CD4-positive, alpha-beta T cell treated with Interleukin-21 for 1 hour (primary cell): ENCODE results near the gene FGFR1OP2.
"Not testable (repeated sequence)": the region's sequence is repeated elsewhere in the genome, so short reads cannot be mapped to it uniquely, and the experiment has no call there.

ENCODE experiments used
- DNase-seq: peaks from one replicate; pipeline ENCODE4 v3.0.0-alpha.2; 2020

The FGFR1OP2 gene

DNA sequence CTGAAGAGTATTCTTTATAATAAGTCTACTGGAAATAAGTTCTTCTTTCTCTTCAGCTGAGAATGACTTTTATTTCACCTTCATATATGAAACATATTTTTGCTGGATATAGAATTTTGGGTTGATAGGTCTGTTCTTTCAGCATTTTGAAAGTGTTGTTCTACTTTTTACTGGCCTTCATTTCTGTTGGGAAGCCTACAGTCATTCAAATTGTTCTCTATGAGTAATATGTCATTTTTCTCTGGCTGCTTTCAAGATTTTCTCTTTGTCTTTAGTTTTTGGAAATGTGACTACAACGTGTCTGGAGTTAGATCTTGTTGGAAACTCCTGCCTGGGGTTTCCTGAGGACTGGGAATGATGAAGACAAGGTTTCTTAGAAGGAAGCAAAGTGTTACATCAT lies 10.0 kb downstream of the FGFR1OP2 start:
- DNase-seq, result no peak

DNA sequence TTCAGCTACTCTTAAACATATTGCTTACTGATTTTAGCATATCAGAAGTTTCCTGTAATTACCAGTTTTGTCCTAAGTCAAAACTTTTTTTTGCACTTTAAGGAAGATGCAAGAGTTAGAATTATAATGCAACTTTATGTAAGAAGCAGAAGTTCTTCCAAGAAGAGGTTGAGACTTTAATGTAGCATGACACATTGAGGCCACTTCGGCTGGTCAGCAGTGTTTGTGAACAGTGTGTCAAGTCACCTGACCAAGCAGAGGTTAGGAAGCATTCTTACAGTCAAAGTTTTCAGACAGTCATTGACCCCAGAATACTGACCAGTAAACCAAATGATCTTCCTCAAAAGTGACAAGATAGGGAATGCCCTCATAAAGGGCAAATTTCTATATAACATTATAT lies 15.2 kb downstream of the FGFR1OP2 start:
- DNase-seq, result no peak

DNA sequence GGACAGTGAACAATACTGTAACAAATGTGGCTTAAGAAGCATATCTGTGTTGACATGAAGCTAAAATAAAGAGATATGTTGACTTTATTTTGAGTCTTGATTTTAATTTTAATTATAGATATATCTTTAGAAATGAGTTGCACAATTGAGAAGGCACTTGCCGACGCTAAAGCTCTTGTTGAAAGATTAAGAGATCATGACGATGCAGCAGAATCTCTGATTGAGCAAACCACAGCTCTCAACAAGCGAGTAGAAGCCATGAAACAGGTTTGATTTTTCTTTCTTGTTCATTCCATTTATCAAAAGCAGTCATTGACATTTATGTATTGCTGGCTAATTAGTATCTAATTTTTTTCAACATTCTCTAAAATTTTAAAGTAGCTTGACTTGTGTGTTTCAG lies 15.8 kb downstream of the FGFR1OP2 start:
- DNase-seq, result no peak

DNA sequence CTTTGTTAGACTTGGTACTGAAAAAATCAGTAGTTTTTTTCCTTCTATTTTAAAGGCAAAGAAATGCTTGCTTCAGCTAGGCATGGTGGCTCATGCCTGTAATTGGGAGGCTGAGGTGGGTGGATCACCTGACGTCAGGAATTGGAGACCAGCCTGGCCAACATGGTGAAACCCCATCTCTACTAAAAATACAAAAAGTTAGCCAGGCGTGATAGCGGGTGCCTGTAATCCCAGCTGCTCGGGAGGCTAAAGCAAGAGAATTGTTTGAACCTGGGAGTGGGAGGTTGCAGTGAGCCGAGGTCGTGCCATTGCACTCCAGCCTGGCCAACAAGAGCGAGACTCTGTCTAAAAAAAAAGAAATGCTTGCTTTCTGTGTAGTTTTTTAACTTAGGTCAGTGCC lies 23.1 kb downstream of the FGFR1OP2 start:
- DNase-seq, result not testable (repeated sequence)

DNA sequence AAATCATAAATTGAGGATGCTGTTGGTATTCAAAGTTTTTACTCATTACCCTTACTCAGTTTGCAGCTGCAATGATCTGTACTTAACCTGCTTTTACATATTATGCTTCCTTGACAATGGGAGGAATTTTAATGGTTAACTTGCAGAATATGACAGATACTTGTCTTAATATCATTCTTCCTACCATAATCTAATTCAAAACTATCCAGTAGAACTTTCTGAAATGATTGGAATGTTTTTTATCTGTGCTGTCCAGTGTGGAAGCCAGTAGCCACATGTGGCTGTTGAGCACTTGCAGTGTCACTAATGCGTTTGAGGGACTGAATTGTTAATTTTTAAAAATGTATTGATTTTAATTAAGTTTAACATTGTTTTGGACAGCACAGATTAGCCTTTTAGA lies 23.5 kb downstream of the FGFR1OP2 start:
- DNase-seq, result no peak

DNA sequence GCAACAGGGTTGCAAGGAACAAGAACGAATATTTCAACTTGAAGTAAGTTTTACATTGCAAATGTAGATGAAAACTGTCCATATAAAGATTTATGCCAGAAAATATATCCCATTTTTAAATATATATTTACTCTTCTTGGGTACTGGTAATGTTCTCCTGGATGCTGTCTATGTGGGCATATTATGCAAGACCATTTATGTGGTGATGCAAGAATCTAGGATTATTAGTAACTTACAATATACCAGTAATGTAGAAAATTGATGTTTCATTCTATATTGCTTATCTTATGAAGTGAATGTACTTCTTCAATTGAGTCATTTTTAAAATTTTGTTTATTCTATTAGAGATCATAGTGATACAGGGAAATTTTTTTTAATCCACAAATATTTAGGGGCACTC lies 25.1 kb downstream of the FGFR1OP2 start:
- DNase-seq, result no peak

DNA sequence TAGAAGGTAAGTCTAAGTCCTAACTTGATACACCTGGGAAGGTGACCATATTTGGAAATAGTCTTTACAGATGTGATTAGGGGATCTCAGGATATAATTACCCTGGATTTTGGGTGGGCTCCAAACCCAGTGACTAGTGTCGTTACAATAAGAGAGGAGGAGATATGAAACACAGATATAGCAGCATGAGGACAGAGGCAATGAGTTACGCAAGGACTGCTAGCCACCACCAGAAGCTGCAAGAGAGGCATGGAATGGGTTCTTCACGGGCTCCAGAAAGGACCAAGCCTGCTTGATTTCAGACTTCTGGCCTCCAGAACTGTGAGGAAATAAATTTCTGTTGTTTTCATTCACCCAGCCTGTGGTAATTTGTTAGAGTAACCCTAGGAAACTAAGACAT lies 28.6 kb downstream of the FGFR1OP2 start:
- no peak for DNase-seq

DNA sequence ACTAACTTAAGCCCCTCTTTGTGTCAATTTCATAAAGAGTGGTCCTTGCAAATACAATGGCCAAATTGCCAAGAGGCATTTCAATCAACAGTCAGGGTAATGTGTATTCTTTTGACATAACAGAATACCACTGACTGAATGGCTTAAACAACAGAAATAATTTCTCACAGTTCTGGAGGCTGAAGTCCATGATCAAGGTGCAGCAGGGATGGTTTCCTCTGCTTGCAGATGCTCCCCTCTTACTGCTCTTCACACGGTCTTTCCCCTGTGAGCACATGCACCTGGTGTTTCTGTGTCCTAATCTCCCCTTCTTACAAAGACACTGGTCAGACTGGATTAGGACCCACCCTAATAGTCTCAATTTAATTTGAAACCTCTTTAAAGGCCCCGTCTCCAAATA lies 31.9 kb downstream of the FGFR1OP2 start:
- no peak for DNase-seq

DNA sequence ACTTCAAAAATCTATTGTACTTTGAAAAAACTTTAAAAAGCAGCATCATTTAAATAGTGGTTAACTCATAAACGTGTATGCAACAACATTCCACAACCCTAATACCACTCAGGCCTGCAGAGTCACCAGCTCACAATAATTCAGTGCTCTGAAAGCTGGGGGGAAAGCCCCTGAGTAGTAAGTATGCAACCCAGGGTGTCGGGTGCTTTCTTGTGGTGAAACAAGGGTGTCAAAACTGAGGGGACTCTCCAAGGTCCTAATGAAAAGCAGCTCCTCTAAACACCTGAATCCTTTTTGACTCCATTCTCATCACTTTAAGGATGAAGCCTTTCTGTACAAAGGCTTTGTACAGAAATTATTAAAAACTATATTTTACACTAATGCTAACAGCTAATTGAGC lies 33.7 kb downstream of the FGFR1OP2 start:
- DNase-seq, result peak; percentile 73

DNA sequence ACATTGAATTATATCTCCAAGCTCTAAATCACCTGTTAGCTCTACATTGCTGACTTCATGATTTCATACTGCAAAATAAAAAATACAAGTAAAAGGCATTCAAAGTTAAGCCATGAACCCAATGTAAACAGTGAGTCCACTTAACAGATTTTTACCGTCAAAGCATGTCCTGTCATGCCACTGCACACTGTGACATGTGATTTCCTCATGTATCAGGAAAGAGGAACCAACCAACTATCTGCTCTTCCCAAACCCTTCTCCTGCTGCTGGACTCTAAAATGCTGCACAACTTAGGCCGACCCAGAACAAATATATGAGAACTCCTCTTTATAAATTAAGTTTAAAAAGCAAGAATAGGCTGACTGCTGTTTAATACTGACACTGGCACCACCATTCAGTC lies 38.4 kb downstream of the FGFR1OP2 start:
- DNase-seq, result no peak

DNA sequence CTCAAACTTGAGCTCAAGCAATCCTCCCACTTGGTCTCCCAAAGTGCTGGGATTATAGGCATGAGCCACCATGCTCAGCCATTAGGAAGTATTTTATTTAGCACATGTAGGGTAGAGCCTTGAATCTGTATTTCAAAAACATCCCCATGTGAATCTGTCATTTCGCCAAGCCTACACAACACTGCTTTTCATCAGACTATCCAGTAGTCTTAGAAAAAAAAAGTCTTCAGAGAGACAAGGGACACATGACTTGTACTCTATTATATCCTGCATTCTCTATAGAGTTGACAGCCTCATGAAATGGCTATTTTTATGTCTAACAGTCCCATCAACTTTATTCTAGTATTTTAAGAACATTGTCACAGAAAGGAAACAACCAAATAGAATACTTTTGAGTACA lies 40.5 kb downstream of the FGFR1OP2 start:
- DNase-seq, result no peak

DNA sequence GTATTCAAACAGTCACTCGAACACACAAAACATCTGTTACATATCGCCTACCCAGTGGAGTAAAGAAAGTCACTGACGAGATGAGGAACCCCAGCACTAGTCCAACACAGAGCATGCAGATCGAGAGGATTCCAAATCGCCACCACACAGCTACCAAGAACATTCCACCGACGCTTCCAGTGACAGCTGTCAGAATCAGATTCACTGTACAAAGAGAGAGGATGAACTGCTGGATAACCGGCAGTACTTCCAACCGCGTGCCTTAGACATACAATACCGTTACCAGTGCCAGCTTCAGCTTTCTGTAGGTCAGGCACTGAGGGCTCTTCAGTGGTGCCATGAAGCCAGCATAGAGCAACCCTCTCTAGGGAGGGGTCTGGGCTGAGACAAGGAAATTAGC lies 41.5 kb downstream of the FGFR1OP2 start:
- no peak for DNase-seq

DNA sequence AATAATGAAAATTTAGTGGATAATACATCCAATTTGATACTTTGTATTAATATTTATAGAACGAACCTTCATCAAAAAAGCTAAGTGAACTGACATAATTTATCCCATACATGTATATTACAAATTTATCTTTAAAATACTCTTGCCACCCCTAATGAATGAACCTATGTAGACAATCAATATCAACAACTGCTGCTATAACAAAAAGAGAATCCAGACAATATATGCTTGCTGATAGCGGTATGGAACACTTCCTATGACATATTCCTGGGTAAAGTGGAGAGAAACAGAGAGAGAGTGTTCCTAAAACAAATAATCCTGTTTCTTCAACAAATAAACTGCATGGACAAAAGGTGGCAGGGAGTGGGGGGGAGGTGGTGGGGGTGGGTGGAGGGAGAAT lies 44.6 kb downstream of the FGFR1OP2 start:
- no peak for DNase-seq

DNA sequence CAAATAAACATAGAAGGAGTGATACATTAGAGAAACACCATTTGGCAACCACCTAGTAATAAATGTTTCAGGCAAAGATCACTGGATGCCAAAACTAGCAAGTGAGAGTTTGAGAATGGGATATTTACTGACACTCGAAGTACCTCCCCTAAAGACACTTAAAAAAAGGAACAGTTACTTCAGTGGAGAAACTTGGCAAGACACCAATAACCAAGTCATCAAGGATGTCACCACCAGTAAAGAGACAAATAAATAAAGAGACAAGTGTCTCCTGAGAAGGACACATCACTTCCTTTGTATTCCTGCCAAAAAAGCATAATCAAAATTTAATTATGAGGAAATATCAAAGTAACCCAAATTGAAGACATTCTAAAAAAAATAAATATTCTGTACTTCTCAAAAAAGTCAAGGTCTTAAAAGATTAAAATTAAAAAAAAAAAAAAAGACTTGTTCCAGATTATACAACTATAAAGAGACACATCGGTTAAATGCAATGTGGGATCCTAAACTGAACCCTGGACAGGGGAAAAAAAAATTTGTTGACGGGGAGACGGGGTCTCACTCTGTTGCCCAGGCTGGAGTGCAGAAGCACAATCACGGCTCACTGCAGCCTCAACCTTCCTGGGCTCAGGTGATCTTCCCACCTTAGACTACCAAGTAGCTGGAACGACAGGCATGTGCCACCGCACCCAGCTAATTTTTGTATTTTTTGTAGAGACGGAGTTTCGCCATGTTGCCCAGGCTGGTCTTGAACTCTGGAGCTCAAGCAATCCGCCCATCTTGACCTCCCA lies 49.6 kb downstream of the FGFR1OP2 start:
- DNase-seq, result no peak

DNA sequence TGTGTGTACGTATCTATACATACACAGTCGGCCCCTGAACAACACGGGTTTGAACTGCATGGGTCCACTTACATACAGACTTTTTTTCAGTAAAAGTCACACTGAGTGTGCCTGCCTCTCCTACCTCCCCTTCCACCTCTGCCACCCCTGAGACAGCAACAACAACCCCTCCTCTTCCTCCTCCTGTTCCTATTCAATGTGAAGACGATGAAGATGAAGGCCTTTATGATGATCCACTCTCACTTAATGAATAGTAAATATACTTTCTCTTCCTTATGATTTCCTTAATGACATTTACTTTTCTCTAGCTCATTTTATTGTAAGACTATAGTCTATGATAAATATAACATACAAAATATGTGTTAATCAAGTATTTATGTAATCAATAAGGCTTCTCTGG lies 50.4 kb downstream of the FGFR1OP2 start:
- DNase-seq, result no peak

DNA sequence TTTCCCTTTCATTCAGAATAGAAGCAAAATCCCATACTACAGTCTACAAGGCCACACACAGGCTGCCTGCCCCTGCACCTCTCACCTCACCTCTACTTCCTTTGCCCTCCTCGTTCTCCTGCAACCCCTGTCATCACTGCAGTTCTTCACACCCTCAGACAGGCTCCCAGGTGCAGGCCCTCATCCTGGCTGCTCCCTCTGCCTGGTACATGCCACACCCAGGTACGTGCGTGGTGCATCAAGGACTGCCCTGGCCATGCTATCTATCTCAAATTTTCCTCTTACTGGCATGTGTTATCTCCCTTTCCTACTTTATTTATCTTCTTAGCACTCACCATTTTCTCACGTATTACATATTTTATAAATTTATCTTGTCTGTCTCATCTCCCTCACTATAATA lies 51.6 kb downstream of the FGFR1OP2 start:
- DNase-seq, result no peak

DNA sequence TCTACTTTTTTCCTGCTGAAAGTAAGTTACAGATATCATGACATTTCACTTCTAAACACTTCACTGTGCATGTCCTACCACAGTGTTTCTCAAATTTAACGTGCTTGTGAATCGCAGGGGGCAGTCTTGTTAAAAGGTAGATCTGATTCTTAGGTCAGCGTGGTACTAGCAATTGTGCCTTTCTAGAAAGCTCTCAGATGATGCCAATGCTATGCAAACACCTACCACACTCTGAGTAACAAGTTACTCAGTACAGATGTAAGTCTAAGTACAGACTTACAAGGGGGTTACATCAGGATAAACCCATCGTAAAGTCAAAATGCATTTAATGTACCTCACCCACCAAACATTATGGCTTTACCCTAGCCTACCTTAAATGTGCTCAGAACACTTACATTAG lies 53.6 kb downstream of the FGFR1OP2 start:
- no peak for DNase-seq

DNA sequence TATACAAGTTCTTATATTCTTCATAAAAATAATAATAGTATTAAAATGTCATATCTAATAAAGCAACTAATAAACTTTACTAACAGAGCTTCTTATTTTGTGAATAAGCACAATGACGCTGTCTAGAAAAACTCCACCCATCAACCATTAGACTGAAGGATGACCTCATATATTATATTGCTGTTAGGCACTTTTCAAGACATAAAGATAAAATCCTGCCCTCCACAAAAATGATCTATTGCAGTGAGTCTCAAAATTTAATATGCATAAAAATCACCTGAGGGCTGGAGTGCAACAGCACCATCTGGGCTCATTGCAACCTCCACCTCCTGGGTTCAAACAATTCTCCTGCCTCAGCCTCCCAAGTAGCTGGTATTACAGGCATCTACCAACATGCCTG lies 55.8 kb downstream of the FGFR1OP2 start:
- no peak for DNase-seq

DNA sequence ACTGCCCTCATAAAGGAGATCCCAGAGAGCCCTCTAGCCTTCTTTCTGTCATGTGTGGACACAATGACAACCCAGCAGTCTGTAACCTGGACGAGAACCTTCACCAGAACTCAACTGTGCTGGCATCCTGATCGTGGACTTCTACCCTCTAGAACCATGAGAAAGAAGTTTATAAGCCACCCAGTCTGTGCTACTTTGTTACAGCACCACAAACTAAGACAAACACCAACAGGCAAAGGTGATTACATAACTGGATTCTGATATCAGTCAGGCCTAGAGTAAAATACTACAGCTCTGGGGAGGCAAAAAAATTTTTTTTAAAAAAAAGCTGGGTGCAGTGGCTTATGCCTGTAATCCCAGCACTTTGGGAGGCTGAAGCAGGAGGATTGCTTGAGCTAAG lies 57.4 kb downstream of the FGFR1OP2 start:
- no peak for DNase-seq

DNA sequence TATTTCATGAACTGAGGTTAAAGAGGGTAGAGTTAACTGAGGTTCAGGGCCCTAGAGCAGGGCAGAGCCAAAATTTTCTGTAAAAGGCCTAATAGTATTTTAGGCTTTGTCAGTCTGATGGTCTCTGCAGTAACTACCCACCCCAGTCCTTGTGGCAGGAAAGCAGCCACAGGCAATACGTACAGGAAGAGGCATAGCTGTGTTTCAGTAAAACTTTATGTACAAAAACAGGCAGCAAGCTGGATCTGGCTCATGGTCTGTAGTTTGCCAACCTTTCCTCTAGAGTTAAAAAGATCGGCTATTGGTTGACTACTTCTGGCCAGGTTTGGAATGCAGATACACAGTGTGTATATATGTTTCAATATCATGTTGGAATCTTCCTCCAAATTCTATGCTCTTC lies 58.7 kb downstream of the FGFR1OP2 start:
- no peak for DNase-seq

DNA sequence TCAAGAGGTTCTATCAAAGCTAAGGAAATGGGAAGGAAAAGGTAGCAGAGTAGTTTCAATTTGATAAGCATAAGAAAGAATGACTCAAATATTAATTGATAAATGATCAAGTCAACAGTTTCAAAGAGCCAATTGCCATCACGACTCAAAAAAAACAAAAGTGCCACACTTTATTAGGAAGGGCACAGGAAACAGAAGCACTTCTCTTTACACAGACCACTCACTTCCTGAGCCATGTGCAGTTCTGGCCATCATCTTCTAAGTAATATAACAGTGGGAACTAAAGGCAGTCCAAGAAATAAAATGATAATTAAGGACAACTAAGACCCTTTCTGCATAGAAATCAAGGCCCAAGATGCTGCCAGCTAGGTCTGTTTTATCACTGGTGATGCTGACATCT lies 62.7 kb downstream of the FGFR1OP2 start:
- no peak for DNase-seq

DNA sequence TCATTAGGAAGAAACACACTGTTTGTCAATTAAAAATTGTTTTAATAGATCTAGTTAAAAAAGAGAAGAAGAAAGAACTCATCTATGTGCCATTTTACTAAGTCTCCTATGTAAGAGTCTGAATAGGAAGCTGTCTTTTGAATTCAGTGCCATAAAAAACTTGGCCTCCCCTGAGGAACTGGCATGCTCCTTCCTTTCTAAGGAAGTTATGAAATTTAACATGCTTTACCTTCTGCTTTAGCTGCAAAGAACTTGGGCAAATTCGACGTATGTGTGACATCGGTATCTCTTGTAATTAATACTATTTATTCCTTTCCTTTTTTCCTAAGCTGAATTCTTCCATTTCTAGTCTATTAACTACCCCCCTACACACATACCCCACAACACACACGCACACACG lies 63.4 kb downstream of the FGFR1OP2 start:
- no peak for DNase-seq

DNA sequence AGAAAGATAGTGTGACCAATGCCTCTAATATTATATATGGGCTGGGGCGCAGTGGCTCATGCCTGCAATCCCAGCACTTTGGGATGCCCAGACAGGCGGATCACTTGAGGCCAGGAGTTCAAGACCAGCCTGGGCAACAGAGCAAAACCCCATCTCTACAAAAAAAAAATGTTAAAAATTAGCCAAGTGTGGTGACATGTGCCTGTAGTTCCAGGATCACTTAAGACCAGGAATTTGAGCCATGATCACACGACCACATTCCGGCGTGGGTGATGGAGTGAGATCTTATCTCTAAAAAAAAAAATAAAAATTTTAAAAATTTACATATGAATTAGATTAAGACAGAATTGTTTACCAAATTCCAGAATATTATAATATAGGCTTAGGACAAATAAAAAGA lies 63.9 kb downstream of the FGFR1OP2 start:
- no peak for DNase-seq

DNA sequence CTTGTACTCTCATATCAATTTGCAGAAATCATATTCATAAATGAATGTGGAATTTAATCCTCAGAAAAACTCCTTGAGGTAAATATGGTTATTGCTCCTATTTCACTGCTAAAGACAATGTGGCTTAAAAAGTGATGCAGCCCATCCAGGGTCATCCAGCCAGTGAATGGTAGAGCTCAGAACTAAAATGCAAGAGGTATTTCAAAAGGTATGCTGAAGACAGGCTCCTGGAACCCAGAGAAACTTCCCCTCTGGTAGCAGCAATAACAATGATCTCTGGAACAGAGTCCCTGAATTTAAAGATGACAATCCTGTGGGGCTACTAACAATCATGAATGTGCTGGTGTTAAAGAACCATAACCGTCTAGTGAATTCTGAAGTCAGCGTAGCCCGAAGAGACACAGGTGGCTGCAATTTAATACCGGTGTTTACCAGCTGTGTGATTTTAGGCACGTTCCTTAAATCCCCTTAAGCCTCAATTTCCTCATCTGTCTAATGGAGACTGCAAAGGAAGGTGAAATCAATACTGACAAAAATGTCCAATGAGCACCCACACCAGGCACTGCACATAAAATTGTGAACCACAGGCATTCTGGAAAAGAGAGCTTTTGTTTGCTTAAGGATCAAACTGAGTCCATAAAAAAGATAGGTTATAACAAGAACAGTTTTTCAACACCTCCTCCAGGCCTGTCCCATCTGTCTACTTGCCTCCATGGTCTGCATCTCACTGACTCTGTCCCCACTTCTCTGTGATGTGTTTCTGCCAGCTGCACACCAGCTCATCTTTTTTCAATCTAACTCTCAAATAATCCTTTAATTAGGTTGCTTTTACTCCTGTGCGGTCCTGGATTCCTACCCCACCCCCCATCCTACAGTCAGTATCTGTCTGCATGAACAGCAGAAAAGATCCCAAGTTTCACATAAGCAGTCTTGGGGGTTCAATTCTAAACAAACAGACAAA lies 65.4 kb downstream of the FGFR1OP2 start:
- no peak for DNase-seq
